Sigmoid colon (tissue), 4 donors: ENCODE data around the gene PDGFD.

Experiments
- CTCF ChIP-seq, 4 experiments: fragments of 450-650 bp in 3 of 4; fragments of 200-600 bp in 1 of 4; IDR thresholded peaks; one replicate each; pipeline ENCODE4 v1.5.1; 2016 to 2019; ENCODE audit warnings: antibody characterized with exemption in 4 of 4, mild to moderate bottlenecking in 3 of 4, moderate library complexity in 2 of 4
- EP300 ChIP-seq, 4 donors: sonication (generic); formaldehyde crosslinking; IDR thresholded peaks; one replicate each; pipeline ENCODE4 v1.6.1; 2017; ENCODE audit warnings: antibody characterized with exemption in 4 of 4
- POLR2A ChIP-seq, 2 donors: fragments of 450-650 bp; IDR thresholded peaks; one replicate each; pipeline ENCODE4 v1.6.1; 2016; ENCODE audit warnings: antibody characterized with exemption in 2 of 2, mild to moderate bottlenecking in 2 of 2, moderate library complexity in 2 of 2
- POLR2AphosphoS5 ChIP-seq, 4 donors: sonication (generic); formaldehyde crosslinking; IDR thresholded peaks; one replicate each; pipeline ENCODE4 v1.6.1; 2017; ENCODE audit warnings: antibody characterized with exemption in 4 of 4

- TF ChIP-seq CTCF (IDR thresholded peaks at IDR 0.05) (no peak), POLR2AphosphoS5 (IDR thresholded peaks at IDR 0.05) (no peak), POLR2A (IDR thresholded peaks at IDR 0.05) (no peak), EP300 (IDR thresholded peaks at IDR 0.05) (no peak)
These were observed 29.2 kb downstream of the PDGFD start for GRCh38 chr11:104134745-104135144.
